ENCODE data around the gene RICTOR.

Gene RICTOR

GRCh38 chr5:39074017-39074814, at the start of gene RICTOR:
Gene RICTOR, minus strand, starts transcription at chr5:39074399. Its CDS starts 22 bp downstream, at chr5:39074377.
- DNase-seq = peak; percentile 94

DNA sequence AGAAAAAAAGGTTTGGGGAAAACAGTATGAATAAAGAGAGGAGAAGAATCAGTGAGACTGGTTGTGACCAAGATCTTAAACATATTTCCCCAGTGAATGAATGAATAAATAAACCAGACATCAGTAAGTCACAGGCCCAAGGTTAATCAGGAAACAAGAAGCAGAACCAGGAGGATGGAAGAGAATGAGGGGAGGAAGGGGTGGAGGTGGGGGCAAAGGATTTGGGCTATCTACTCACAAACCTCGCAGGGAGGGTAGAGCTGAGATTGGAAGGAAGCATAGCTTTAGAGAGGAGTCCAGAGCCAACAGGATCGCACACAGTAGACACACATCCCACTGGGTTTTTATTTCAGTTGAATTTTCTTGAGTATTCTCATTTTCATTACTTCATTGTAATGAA, 47.7 kb upstream of the RICTOR start:
- DNase-seq = no peak

- DNase-seq = no peak
These were observed 47.1 kb upstream of the RICTOR start for GRCh38 chr5:39121315-39121714.

GRCh38 chr5:39120052-39120420, 45.8 kb upstream of the RICTOR start:
- no peak for DNase-seq

DNA sequence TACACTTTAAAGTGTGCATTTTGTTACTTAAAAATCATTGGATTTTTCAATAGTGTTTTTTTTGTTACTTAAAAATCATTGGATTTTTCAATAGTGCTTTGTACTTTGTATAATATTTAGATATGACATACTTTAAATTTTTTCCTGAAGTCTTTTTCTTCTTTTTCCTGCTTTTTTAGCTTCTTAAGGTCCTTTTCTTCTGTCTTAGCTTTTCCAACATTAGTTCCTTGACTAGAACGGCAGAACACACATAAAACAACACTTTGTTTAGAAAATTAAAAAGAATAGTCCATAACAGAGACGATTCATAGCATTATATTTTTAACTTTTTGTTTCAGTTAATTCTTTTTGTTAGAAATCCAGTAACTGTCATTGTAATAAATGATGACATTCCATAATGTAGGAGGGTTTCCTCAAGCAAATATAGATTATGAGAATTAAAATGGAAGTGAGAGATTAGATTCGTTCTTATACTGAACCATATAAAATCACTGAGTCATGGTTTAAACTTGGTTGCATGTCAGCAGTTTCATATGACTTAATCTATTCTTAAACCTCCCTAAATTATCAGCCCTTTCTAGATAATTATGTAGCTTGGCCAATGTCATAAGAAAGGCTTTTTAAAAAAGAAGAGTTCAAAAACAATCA, 45.3 kb upstream of the RICTOR start:
- no peak for DNase-seq

- no peak for DNase-seq
These were observed 44.4 kb upstream of the RICTOR start for GRCh38 chr5:39118638-39119037.

- no peak for DNase-seq
These were observed 43.2 kb upstream of the RICTOR start for GRCh38 chr5:39117401-39117800.

DNA sequence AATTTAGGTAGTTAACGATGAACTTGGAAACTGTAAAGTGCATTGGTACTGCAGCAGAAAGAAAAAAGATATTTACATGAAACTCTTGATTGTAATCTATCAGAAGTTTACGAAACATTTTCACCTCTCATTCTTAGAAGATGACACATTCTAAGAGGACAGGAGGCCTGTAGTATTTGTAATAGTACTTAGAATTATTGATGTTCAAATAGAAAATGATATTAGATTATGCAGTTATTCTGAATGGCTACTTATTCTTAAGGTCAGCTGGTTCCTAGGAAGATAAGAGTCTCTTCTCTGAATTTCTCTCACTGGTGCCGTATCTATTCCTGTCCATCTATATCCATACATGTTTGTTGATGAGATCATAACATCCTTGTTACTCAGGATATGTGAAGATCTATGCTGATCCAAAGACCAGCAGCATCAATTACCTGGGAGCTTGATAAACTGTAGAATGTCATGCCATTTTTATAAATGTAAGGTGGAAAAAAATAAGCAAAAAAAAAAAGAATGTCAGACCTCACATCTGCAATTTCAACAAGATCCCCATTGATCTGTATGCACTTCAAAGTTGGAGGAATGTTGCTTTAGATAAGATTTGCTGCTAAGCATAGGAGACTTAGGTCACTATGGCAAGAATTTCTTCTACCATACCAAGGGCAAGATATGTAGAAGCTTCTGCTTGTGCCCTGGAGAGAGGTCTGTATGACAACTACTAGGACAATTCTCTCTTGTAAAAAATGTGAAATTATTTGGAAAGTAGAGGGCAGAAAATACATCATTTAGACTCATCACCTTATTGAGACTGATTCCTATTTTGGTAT, 42.4 kb upstream of the RICTOR start:
- DNase-seq = no peak

DNA sequence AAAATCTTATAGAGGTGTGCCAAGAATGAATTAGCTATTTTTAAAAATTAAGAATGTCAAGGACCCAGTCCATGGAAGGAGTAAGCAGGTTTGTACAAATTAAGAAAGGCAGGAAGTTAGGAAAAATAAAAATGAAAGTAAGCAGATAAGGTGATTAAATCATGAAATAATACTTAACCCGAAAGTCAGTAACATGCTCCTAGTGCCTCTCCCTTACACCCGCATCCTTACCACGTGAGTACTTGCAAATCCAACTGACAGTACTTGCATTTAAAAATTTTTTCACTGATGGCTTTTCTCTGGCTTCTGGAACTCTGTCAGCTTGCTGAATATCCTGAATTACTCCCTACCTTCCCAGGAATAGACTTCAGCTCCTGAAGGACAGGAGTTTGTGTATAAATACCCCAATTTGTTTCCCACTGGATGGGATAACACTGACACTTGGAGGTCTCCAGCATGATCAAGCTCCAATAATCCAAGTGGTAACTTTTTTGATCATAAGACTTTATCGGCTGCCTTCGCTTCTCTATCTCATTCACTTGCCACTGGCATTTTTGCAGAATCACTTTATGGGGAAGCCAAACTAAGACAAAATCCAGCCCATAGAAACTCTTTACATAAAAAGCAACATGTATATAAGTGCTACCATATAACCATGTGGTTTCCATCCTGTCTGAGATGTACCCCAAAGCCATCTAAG, 41.6 kb upstream of the RICTOR start:
- no peak for DNase-seq

DNA sequence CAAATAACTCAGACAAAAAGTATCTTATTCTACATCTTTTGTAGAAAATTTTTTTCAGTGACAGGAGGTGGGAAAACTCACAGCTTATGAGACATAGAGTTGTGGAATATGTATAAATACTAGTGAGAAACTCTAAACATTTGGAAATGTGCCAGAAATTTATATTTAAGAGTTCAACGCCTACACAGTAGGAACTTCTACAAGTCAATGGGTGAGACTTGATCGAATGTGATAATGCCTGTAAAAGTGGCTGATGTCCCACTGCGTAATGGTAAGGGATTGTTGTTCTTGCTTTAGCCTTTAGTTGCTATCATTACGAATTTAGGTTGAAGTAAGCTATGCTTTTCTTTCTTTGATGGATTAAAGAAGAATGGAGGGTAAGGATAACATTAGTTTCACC, 40.0 kb upstream of the RICTOR start:
- no peak for DNase-seq

DNA sequence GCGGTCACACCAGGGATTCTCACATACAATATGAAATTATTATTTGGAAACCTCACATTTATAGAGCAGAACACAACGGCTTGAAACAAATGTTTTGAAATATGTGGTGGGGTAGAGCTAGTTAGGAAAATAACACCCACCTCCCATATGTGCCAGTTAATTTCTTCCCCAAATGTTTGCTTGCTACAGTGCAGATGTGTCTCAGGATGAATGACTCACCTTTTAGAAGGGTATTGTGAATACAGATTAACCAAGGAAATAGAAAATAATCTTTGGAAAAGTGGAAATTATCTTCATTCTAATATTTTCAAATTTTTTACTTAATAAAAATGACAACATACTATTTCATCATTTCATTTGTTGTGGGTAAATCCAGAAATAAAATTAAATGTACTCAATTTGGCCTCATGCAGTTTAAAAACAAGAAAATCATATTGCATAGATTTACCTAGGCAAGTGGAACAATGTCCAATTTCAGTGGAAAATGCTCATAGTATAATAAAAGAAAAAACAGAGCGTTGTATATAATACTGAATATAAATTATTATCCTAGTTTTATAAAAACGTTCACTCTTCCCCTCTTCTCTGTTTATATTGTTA, 39.3 kb upstream of the RICTOR start:
- no peak for DNase-seq

- no peak for DNase-seq
These were observed 35.4 kb upstream of the RICTOR start for GRCh38 chr5:39109606-39110005.

DNA sequence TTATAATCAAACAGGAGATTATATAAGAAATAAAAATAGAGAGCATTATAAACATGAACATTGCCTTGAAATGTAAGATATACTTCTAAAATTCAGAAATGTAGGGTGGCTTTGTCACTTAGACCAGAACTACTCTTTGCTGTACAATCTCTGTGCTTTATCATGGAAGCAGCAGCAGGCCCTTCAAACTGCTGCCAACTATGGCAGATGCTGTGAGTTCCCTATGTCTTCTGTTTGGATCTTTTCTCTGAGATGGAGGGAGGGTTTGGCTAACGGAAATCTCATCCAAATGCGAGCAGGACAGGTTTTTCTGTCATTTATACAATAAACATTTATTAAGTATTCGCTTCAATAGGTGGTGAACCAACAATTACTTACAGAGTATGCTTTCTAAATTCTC, 34.8 kb upstream of the RICTOR start:
- DNase-seq = no peak

DNA sequence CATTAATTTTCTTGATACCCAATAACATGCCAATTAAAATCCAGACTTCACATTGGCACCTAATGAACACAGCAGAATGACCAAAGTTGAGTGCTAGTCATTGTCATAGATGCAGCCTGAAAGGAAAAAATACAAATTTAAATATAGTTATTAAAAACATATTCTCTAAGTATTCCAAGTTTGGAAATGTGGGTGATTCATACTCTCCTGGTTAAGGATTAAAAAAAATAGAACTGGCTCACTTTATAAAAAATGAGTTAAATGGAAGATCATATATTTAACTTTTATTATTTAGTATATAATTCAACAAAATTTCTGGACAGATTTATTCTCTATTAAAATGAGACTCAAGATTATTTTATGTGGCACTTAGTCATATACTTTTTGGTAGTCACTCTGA, 33.2 kb upstream of the RICTOR start:
- no peak for DNase-seq

DNA sequence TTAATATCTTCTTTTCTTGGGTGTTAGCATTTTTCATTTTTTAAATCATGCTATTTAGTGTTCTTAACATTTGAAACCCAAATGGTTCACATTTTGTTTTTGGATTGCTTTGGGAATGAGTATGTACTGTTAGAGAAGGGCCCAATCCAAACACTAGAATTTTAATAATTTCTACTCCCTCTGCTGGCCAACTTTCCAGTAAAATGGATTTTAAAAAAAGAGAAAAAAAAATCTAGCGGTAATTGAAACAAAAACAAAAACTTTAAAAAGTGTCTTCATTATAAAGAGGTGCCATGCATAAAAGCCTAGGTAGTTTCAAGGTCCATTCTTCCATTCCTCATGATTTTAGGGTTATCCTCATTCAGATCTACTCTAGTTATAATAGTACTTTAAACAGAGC, 32.1 kb upstream of the RICTOR start:
- no peak for DNase-seq

DNA sequence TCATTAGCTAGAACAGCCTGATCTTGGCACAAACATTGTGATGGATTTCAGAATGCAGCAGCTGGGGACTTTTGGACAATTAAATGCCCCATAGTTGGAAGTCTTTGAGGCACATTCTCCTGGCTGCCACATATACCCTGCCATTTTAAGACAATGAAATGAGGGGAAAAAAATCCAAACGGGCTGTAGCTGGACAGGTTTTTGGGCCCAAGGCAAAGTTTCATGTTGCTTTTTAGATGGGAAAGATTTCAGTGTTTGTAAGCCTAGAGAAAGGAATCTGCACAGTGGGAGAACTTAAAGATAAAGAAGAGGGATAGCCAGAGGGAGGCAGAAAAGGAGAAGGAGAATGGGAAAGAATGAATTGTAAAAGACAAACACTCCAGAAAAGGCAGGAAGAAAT, 30.0 kb upstream of the RICTOR start:
- DNase-seq = no peak

DNA sequence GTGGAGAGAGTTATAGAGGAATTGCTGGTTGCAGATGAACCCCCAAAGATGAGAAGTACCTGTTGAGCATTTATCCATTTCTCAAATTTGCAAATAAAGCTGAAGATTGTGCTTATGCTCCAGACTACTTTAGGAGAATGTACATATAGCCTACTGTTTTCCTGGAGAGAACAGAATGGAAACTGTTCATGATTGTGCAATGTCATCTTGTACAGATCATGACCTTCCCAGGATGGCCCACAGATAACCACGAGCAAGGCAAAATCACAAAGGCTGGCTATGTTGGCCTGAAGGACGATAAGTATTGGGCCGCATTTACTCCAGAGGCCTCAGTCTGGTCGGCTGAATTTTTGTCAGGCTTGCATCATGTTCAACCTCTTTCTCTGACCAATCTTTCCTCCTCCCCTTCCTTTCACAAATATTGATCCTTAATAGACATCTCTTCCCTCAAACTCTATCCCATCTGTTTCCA, 28.5 kb upstream of the RICTOR start:
- no peak for DNase-seq

DNA sequence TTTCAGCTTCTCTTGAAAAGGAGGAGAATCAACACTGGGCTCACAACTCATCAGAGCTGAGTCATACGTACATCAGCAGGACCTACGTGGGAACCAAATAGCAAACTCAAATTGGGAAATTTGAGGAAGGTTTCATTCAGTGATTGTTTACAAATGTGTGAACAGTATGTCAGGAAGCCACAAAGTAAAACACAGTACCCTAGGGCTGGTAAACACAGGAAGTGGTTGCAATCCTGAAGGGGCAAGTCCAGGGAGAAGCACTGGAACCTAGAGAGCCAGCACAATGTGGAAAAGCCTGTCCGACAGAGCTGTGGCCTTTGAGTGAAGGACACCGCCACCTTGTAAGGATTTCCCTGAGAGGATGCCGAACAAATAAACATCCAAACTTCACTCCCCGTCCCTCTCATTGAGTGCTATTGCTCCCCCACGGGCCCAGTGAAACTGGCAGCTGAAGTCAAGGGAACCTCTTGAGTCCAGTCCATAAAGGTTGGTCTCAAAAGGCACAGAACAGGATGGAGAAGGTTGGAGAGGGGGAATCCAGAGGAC, 26.7 kb upstream of the RICTOR start:
- DNase-seq = no peak

DNA sequence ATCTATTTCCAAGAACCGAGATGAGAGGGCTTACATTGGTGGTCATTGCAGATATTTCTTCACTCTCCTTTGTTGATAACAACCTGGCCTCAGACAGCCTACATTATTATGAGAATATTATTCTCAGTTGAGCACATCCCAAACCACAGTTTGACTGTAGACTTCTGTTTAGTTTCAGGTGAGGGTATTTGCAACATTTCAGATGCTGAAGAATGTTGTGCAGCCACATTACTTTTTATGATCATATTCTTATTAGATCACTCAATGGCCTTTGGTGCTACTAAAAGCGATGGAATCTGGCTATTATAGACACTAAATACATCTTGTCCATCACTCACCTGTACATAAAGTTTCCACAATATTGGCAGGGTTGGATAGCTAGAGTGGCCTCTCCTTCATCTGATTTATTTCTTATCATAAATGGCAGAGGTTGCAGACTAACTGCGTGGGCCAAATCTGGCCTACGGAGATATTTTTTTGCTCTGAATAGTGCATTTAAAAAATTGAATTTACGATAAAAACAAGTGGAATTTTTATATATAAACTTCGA, 26.2 kb upstream of the RICTOR start:
- DNase-seq = no peak

DNA sequence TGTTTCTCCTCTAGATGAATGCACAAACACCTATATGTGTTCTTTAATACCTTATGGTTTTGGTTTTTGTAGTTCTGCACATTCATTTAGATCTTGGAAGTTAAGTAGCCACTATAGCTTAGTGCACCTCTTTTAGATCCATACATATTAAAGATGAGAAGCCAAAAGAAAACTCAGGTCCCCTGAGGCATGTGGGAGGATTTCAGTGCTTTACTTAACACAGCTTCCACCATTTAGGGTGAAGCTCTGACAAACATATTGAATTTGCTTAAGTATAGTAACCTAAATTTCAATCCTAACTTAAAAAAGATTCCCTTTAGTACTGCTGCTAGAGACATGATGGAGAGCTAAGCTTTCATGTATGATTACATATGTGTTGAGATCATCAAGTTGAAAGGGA, 25.6 kb upstream of the RICTOR start:
- DNase-seq = no peak

- no peak for DNase-seq
These were observed 19.2 kb upstream of the RICTOR start for GRCh38 chr5:39093352-39093751.

All from activated T-cell treated with anti-CD3 and anti-CD28 coated beads, Interleukin-2, amount 50 U/mL, for 1 hour (primary cell).